Measurements from ENCODE around the gene ZNF100.
"Not testable (repeated sequence)": the region's sequence is repeated elsewhere in the genome, so short reads cannot be mapped to it uniquely, and the experiment has no call there.

ZNF100 gene

DNA sequence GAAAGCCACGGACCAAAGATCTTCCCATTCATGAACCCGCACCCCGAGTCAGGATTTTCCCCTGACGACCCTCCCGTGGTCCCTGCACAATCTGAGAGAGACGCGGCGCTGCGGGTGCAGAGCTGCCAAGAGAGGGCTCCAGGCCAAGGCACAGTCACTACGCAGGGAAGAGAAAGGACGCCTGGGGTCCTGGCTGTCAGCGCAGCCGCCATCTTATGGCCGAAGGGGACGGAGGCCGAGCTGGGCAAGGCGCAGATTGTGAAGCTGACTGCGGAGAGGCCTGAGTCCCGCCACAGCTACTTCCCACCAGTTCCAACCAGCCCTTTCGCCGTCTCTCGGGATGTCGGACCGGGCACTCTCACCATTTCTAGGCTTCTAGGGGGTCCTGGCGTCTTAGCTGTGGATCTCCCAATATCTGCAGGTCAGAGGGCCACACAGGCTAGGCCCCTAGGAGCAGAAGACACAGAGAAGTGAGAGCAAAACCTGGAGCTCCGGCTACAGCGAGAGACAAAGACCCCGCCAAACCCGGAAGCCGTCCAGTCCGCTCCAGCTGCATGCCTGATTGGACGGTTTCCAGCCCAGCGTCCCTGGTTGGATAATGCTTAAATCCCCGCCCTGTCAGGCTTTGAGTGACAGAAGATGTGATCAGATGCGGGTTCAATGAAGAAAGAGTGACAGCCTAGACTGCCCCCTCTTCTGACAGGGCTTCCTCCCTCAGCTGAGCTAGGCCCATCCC, at the start of gene ZNF100:
ZNF100 (minus strand) TSS at position 515 of the 736 bp plus-strand sequence; CDS start at position 365, 150 bp downstream.
- DNase-seq (ENCODE audit: low read depth in 2 of 2): peak; percentile 82 to 83

DNA sequence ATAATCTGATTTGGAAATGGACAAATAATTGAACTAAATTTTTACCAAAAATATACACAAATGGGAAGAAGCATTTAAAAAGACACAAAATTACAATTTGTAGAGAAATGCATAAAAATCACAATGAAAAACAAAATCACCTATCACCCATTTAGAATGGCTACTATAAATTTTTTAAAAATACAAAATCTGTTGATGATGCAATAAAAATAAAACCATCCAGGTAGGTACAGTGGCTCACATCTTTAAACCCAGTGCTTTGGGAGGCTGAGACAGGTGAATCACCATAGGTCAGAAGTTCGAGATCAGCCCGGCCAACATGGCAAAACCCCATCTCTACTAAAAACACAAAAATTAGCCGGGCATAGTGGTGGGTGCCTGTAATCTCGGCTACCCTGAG, 45.1 kb upstream of the ZNF100 start:
- no peak for DNase-seq (ENCODE audit: low read depth in 2 of 2)

DNA sequence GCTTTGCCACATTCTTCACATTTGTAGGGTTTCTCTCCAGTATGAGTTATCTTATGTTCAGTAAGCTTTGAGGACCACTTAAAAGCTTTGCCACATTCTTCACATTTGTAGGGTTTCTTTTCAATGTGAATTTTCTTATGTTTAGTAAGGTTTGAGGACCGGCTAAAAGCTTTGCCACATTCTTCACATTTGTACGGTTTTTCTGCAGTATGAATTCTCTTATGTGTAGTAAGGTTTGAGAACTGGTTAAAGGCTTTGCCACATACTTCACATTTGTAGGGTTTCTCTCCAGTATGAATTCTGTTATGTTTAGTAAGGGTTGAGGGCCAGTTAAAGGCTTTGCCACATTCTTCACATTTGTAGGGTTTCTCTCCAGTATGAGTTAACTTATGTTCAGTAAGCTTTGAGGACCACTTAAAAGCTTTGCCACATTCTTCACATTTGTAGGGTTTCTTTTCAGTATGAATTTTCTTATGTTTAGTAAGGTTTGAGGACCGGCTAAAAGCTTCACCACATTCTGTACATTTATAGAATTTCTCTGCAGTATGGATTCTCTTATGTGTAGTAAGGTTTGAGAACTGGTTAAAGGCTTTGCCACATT, 41.1 kb upstream of the ZNF100 start:
- not testable (repeated sequence) for DNase-seq (ENCODE audit: low read depth in 2 of 2)

GRCh38 chr19:21789466-21790085, 22.2 kb upstream of the ZNF100 start:
- no peak for DNase-seq (ENCODE audit: low read depth in 2 of 2)

DNA sequence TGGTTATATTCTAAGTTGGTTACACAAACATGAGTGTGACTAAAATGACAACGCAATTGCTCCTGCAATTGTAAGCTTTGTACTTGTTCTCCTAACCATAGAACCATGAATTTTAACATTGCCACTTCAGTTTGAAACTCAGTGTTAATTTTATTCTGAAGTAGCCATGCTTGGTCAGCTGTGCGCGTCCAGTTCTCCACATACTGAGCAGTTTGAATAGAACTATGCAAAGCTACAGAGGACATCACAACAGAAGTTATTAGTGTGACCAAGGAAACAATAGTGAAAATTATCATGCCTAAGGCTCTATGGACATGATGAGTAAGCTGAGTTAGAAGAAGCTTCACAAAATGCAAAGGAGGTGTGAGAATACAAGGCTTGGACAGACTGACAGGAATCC, 19.6 kb upstream of the ZNF100 start:
- DNase-seq (ENCODE audit: low read depth in 2 of 2): no peak

- DNase-seq (ENCODE audit: low read depth in 2 of 2): not testable (repeated sequence)
Observed at GRCh38 chr19:21775792-21776191, 8.4 kb upstream of the ZNF100 start.

GRCh38 chr19:21766705-21767064, 694 bp downstream of the ZNF100 start:
- not testable (repeated sequence) for DNase-seq (ENCODE audit: low read depth in 2 of 2)

DNA sequence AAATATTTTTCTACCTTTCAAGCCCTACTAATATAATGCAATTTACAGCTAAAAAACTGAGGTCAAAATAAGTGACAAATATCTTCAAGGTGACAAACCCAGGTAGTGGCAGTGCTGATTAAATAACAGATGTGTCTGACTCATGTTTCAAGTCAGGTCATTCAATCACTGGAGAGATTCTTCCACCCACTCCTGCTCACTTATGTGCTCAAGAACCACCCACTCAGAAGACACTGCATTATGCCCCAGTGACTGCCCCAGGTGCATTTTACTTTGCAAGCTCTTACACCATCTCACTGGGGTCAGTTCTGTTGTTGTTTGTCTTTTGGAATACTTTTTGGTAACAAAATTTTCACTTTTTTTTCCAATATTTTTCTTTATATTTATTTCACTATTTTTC, 2.2 kb downstream of the ZNF100 start:
- DNase-seq (ENCODE audit: low read depth in 2 of 2): no peak

- DNase-seq (ENCODE audit: low read depth in 2 of 2): not testable (repeated sequence)
Observed at GRCh38 chr19:21761547-21761946, 5.8 kb downstream of the ZNF100 start.

DNA sequence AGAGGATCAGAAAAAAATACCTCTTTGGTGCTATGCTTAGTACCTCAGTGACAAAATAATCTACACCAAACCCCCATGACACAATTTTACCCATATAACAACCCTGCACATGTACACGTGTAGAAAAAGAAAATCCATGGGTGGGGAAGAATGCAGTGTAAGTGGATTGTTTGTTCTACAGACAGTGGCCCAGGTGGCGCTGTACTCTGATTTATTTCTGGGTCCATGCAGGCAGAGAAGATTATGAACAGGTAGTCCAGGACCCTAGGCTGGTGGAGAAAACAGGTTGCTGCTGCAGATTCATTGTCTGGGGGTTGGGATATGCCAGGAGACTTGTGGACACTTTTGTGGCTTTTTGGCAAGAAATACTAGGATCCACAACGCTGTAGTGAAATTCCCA, 9.1 kb downstream of the ZNF100 start:
- no peak for DNase-seq (ENCODE audit: low read depth in 2 of 2)

DNA sequence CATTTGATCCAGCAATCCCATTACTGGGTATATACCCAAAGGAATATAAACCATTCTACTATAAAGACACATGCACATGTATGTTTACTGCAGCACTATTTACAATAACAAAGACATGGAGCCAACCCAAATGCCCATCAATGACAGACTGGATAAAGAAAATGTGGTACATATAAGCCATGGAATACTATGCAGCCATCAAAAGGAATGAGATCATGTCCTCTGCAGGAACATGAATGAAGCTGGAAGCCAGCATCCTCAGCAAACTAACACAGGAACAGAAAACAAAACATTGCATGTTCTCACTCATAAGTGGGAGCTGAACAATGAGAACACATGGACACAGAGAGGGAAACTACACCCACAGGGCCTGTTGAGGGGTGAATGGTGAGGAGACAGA, 11.8 kb downstream of the ZNF100 start:
- DNase-seq (ENCODE audit: low read depth in 2 of 2): not testable (repeated sequence)

- DNase-seq (ENCODE audit: low read depth in 2 of 2): no peak
Observed at GRCh38 chr19:21751384-21751783, 16.0 kb downstream of the ZNF100 start.

DNA sequence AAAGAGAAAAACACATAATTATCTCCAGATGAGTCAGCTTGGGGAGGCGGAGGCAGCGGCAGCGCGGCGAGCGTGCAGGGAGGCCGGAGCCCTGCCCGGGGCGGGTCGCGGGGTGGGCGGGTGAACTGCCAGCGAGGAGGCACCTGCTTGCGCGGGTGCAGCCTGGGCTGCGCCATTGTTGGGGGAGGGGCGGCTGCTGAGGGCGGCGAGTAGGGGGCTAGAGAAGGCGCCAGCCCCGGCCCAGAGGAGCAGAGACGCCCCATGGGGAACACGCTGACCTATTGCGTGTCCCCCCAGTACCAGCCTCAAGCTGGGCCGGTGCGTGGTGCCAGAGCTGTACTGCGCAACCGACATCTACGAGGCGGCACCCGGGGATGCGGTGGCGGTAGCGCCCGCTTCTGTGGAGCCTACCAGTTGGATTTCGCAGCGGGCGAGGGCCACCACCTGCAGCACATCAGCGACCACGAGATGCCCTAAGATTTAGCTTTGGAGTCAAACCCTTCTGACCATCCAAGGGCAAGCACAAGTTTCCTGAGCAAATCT, 16.7 kb downstream of the ZNF100 start:
- no peak for DNase-seq (ENCODE audit: low read depth in 2 of 2)

GRCh38 chr19:21749090-21749489, 18.3 kb downstream of the ZNF100 start:
- no peak for DNase-seq (ENCODE audit: low read depth in 2 of 2)

DNA sequence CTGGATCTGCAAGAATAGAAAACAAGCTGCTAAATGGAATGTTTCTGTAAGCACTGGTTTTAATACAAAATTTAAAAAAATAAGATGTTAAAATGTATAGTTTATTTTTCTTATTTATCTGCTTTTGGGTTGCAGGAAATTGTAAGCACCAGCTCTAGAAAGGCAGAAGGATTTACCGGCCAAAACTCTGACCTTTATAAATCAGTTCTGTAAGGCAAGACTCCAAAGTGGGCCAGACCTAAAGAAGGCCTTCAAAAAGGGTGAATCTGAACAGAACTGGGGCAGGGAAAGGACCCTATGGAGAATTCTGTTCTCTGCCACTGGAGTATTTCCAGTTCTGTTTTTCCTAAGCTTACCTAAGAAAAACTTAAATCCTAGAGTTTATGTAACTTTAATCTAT, 19.3 kb downstream of the ZNF100 start:
- no peak for DNase-seq (ENCODE audit: low read depth in 2 of 2)

DNA sequence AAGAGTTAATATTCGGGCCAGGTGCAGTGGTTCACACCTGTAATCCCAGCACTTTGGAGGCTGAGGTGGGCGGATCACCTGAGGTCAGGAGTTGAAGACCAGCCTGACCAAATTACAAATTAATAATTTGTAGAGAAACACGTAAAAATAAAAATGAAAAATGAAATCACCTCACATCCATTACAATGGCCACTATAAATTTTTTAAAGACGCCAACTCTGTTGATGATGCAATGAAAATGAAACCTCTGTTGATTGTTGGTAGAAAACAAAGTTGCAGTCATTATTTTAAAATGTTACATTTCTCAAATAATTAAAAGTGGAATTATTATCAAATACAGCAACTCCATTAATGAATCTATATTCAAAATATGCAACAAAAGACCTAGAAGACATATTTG, 26.8 kb downstream of the ZNF100 start:
- DNase-seq (ENCODE audit: low read depth in 2 of 2): no peak

GRCh38 chr19:21726942-21727747, 40.2 kb downstream of the ZNF100 start:
- not testable (repeated sequence) for DNase-seq (ENCODE audit: low read depth in 2 of 2)

DNA sequence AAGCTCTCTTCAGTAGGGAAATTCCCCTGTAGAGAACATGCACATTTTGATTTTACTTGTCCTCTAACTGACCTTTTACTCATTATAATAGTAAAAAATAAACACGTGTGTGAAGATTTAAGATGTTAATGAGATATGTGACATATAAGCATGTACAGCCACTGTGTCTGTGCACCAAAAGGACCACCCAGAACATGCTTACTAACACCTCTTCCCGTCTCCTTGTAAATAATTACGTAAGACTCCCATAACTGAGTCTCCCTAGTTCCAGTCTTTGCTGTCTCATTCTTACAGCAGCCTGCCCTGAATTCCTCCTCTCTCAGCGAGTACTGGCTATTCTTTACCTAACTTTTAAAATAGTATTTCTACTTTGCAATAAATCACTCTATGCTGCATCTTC, 53.6 kb downstream of the ZNF100 start:
- DNase-seq (ENCODE audit: low read depth in 2 of 2): no peak

DNA sequence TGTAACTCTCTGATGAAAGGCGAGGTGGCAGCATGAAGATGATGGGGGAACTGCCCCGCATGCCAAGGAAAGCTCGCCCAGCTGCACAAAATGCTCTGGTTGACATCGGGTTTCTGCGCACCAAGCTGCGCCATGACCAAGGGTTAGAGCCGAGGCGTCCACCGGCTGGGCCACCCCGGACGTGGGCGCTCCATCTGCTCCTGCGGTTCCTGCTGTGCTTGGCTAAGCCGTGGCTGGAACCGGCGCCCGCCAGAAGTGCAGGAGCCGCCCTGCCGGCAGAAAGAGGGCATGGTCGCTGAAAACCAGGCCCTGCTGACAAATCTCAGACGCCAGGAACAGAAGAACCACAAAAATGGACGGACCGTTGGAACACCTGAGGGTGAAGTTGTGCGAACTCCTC, 57.9 kb downstream of the ZNF100 start:
- no peak for DNase-seq (ENCODE audit: low read depth in 2 of 2)

DNA sequence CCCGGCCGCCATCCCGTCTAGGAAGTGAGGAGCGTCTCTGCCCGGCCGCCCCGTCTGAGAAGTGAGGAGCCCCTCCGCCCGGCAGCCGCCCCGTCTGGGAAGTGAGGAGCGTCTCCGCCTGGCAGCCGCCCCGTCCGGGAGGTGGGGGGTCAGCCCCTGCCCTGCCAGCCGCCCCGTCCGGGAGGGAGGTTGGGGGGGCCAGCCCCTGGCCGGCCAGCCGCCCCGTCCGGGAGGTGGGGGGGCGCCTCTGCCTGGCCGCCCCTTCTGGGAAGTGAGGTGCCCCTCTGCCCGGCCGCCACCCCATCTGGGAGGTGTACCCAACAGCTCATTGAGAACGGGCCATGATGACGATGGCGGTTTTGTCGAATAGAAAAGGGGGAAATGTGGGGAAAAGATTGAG, 59.5 kb downstream of the ZNF100 start:
- DNase-seq (ENCODE audit: low read depth in 2 of 2): not testable (repeated sequence)

GRCh38 chr19:21707065-21707464, 60.3 kb downstream of the ZNF100 start:
- DNase-seq (ENCODE audit: low read depth in 2 of 2): no peak

DNA sequence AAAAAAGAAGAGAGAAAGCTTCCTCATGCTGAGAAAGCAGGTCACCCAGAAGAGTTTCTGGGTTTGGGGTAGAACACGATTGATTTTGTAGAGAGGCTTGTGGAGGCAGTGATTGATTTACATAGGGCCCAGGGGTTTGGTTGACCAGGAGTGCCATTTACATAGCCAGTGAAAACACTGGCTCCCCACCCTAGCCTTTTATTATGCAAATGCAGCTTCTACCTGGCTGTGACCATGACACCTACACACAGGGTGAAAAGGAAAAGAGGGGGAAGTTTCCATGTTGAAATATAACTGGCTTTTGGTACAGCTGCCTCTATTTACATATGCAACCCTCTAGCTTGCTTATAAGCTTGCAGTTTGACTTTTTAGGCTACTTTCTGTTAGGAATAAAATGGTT, 62.0 kb downstream of the ZNF100 start:
- no peak for DNase-seq (ENCODE audit: low read depth in 2 of 2)

Data from stimulated activated CD8-positive, alpha-beta memory T cell treated with anti-CD3 and anti-CD28 coated beads, Interleukin-15, amount 100 ng/mL, for 48 hours (primary cell).